Adrenal gland (tissue), 12 donors: ENCODE results near the gene CENPB. TPM values are rescaled to one million over a fixed set of nuclear protein-coding genes. Genes with fewer than 3 reads are reported as not detected.

Experiments
- DNase-seq, 7 donors: peaks; one replicate each; pipeline ENCODE4 v3.0.0-alpha.2; 2019 to 2020
- H3K27ac ChIP-seq, 5 donors: fragments of 200-600 bp; sonication (generic) in 4 of 5; 1 replicate in 3 of 5; 2 replicates in 2 of 5; pipeline versions ENCODE4 v1.5.1 to v1.8.0; 2016 to 2020; ENCODE audit warnings: mild to moderate bottlenecking in 1 of 5
- H3K27me3 ChIP-seq: fragments of 200-600 bp; 2 replicates; pipeline ENCODE4 v1.8.0; 2021
- H3K36me3 ChIP-seq, 2 donors: fragments of 200-600 bp; replicated peaks in 1 of 2; 1 replicate in 1 of 2; 2 replicates in 1 of 2; pipeline versions ENCODE4 v1.5.1 to v1.8.0; 2018 to 2022
- H3K4me1 ChIP-seq, 2 donors: fragments of 200-600 bp; replicated peaks in 1 of 2; 1 replicate in 1 of 2; 2 replicates in 1 of 2; pipeline versions ENCODE4 v1.5.1 to v1.8.0; 2018 to 2021
- H3K4me3 ChIP-seq, 4 donors: fragments of 200-600 bp; sonication (generic) in 3 of 4; one replicate each; pipeline ENCODE4 v1.5.1; 2016 to 2018
- H3K9me3 ChIP-seq, 3 donors: fragments of 200-600 bp; sonication (generic) in 1 of 3; replicated peaks in 1 of 3; 1 replicate in 2 of 3; 2 replicates in 1 of 3; pipeline versions ENCODE4 v1.5.1 to v1.8.0; 2016 to 2021
- POLR2A ChIP-seq, 2 donors: fragments of 450-650 bp; IDR thresholded peaks; one replicate each; pipeline ENCODE4 v1.6.1; 2017; ENCODE audit warnings: antibody characterized with exemption in 2 of 2, mild to moderate bottlenecking in 2 of 2, moderate library complexity in 1 of 2
- WGBS, 4 donors: extraction: QIAGEN DNeasy Blood & Tissue Kit in 2 of 4; methylation state at CpG; one replicate each; pipeline versions ENCODE4 v1.1.5 to v1.1.7; 2013 to 2017; 5-methylcytosine and 5-hydroxymethylcytosine counted together
- intact Hi-C, 2 donors: fragments of 100-400 bp; cut with DNase I; formaldehyde crosslinking; loops; one replicate each; pipeline versions ENCODE4 v1.14.1 to v1.15.0; 2022 to 2023
- polyA plus RNA-seq, 3 donors: library from polyadenylated mRNA; stranded (reverse); fragments of 200-250 nt in 2 of 3; fragments of 350-450 nt in 1 of 3; fragmentation: Illumina TruSeq in 1 of 3; extraction: RNeasy Lipid Tissue Mini Kit (QIAGEN cat#74804) in 1 of 3; gene quantifications; one replicate each; pipeline ENCODE4 v1.2.3, GENCODE V29; 2013 to 2014
- total RNA-seq, 9 donors: library from RNA; depleted of rRNA in 4 of 9; stranded (reverse); fragments of >200 nt in 4 of 9; fragments of 120-200 nt in 1 of 9; fragmentation: NEBNext Ultra II Directional in 1 of 9; extraction: Animal tissue kit (Norgen Biotek cat#: 25700) in 1 of 9; gene quantifications; one replicate each; pipeline versions ENCODE4 v1.1.0 to v1.2.4, GENCODE V29; 2013 to 2023
- TF ChIP-seq, protein P1 (sequence below), 6 experiments: fragments of 450-650 bp in 4 of 6; fragments of 200-600 bp in 2 of 6; sonication (generic) in 1 of 6; IDR thresholded peaks; 1 replicate in 5 of 6; 2 replicates in 1 of 6; pipeline versions ENCODE4 v1.5.1 to v1.8.0; 2016 to 2021; ENCODE audit warnings: antibody characterized with exemption in 6 of 6, mild to moderate bottlenecking in 2 of 6, moderate library complexity in 1 of 6
- donor health status: healthy with polysubstance abuse.
- donor health status: Bipolar disorder and iron deficiency.
- donor health status: DM: yes; HTN: yes; CAD: no.
- donor health status: DM: no; HTN: no; CAD: no.
- donor health status: DM: no; HTN: no; CAD: no.
- donor health status: DM: yes; HTN: yes; CAD: no.

Gene CENPB
- total and polyA plus RNA-seq, 12 donors: 25.8 to 112 (median 82.2) TPM

GRCh38 chr20:3749087-3749688, 37.4 kb downstream of the CENPB start:
- WGBS, 4 donors: 66 to 81% (median 68%) methylated on average over 13 to 24 of the region's 24 CpGs
- Histone ChIP-seq H3K36me3 (no peaks in the 10 kb centered on the region), H3K4me3 (no peak overlapping the region)

GRCh38 chr20:3748073-3748472, 38.5 kb downstream of the CENPB start:
- WGBS, 4 donors: 60 to 100% (median 89%) methylated on average over 1 to 16 of the region's 16 CpGs
- no peaks in the 10 kb centered on the region for H3K9me3 ChIP-seq
- DNase-seq: no peak
- intact Hi-C loops: no loop called here
- no peaks in the 10 kb centered on the region for H3K36me3 ChIP-seq
- TF ChIP-seq, protein P1, sequence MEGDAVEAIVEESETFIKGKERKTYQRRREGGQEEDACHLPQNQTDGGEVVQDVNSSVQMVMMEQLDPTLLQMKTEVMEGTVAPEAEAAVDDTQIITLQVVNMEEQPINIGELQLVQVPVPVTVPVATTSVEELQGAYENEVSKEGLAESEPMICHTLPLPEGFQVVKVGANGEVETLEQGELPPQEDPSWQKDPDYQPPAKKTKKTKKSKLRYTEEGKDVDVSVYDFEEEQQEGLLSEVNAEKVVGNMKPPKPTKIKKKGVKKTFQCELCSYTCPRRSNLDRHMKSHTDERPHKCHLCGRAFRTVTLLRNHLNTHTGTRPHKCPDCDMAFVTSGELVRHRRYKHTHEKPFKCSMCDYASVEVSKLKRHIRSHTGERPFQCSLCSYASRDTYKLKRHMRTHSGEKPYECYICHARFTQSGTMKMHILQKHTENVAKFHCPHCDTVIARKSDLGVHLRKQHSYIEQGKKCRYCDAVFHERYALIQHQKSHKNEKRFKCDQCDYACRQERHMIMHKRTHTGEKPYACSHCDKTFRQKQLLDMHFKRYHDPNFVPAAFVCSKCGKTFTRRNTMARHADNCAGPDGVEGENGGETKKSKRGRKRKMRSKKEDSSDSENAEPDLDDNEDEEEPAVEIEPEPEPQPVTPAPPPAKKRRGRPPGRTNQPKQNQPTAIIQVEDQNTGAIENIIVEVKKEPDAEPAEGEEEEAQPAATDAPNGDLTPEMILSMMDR (IDR thresholded peaks at IDR 0.05): no peak
- no peak for TF ChIP-seq POLR2A (IDR thresholded peaks at IDR 0.05)
- no peak overlapping the region for H3K27ac ChIP-seq
- peaks cover 0 to 5% of the 10 kb centered on the region in 2 donors for H3K4me1 ChIP-seq
- H3K4me3 ChIP-seq: no peak overlapping the region
- no peaks in the 10 kb centered on the region for H3K27me3 ChIP-seq

More at GRCh38 chr20:3749087-3749688, 37.4 kb downstream of the CENPB start:
- no peak for TF ChIP-seq POLR2A (IDR thresholded peaks at IDR 0.05)
- TF ChIP-seq, protein P1 (IDR thresholded peaks at IDR 0.05): no peak
- H3K9me3 ChIP-seq: no peaks in the 10 kb centered on the region
- DNase-seq: no peak
- intact Hi-C loops: no loop called here
- no peak overlapping the region for H3K27ac ChIP-seq
- H3K27me3 ChIP-seq: no peaks in the 10 kb centered on the region
- peaks cover 0 to 5% of the 10 kb centered on the region in 2 donors for H3K4me1 ChIP-seq

DNA sequence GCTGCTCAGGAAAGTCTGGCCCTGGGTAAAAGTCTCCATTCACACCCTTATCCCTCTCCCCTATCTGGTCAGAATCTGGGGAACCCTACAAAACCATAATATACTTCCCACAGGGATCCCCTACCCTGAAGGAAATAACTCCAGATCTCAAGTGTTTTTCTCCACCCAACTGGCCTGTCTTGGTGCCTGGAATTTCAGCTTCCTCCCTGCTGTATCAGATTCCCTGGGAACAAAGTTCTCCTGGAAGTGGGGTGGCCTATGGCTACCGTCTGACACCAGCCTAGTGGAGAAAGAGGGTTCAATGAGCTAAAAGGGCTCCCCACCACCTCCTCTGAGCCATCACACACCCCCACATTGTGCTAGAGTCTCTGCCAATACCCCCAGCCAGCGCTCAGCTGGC, 39.1 kb downstream of the CENPB start:
- no peak for DNase-seq
- intact Hi-C loops: no loop called here
- Histone ChIP-seq H3K27ac (no peak overlapping the region), H3K4me3 (no peak overlapping the region), H3K36me3 (no peaks in the 10 kb centered on the region), H3K4me1 (peaks cover 0 to 5% of the 10 kb centered on the region in 2 donors), H3K27me3 (no peaks in the 10 kb centered on the region), H3K9me3 (no peaks in the 10 kb centered on the region)
- no peak for TF ChIP-seq POLR2A (IDR thresholded peaks at IDR 0.05)
- TF ChIP-seq, protein P1 (IDR thresholded peaks at IDR 0.05): no peak
- WGBS, 4 donors: 60 to 90% (median 73%) methylated on average over 1 to 2 of the region's 2 CpGs

GRCh38 chr20:3745686-3746173, 40.8 kb downstream of the CENPB start:
- intact Hi-C loops: no loop called here
- Histone ChIP-seq H3K4me1 (no peaks in the 10 kb centered on the region), H3K4me3 (no peak overlapping the region), H3K27me3 (no peaks in the 10 kb centered on the region), H3K27ac (no peak overlapping the region), H3K36me3 (no peaks in the 10 kb centered on the region), H3K9me3 (no peaks in the 10 kb centered on the region)
- DNase-seq: no peak
- WGBS, 4 donors: 68 to 83% (median 76%) methylated on average over 8 to 11 of the region's 11 CpGs
- no peak for TF ChIP-seq POLR2A (IDR thresholded peaks at IDR 0.05)
- TF ChIP-seq, protein P1 (IDR thresholded peaks at IDR 0.05): no peak
